ENCODE results near the gene TCHP. TPM values are rescaled to one million over a fixed set of nuclear protein-coding genes. Genes with fewer than 3 reads are reported as not detected.

Gene TCHP
- total and polyA plus RNA-seq, 2 of the 13 experiments (the other 11 are each of a cell fraction or from before 2014, with no cell fraction given): 6.7 to 12.2 TPM

DNA sequence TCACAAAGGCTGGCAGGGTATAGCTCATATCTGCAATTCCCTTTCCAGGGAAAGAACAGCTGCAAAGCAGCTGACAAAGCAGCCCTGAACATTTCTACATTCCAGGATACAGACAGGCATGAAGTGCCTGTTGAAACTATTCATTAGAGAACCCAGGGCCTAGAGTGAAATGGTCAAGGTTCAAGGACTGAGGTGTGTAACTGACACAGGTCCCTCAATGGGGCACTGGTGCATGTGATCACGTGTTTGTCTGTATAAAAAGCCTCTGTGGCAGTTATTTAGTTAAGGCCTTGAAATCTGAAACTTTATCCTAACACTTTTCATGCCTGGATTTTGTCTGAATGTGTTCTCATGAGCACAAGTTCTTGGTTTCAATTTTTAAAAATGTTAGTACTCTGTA, 49.0 kb downstream of the TCHP start (continued):
- TF ChIP-seq, protein P1, sequence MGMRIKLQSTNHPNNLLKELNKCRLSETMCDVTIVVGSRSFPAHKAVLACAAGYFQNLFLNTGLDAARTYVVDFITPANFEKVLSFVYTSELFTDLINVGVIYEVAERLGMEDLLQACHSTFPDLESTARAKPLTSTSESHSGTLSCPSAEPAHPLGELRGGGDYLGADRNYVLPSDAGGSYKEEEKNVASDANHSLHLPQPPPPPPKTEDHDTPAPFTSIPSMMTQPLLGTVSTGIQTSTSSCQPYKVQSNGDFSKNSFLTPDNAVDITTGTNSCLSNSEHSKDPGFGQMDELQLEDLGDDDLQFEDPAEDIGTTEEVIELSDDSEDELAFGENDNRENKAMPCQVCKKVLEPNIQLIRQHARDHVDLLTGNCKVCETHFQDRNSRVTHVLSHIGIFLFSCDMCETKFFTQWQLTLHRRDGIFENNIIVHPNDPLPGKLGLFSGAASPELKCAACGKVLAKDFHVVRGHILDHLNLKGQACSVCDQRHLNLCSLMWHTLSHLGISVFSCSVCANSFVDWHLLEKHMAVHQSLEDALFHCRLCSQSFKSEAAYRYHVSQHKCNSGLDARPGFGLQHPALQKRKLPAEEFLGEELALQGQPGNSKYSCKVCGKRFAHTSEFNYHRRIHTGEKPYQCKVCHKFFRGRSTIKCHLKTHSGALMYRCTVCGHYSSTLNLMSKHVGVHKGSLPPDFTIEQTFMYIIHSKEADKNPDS (CRISPR knock-in tag; IDR thresholded peaks at IDR 0.05): no peak
- TF ChIP-seq AHR (CRISPR knock-in tag; IDR thresholded peaks at IDR 0.05) (no peak), ZNF780A (CRISPR knock-in tag; IDR thresholded peaks at IDR 0.05) (no peak), ZNF432 (CRISPR knock-in tag; IDR thresholded peaks at IDR 0.05; ENCODE audit: borderline replicate concordance) (no peak), SALL2 (CRISPR knock-in tag; IDR thresholded peaks at IDR 0.05) (no peak), SIN3A (IDR thresholded peaks at IDR 0.05; ENCODE audit: borderline replicate concordance, low read depth, low read length) (peak; percentile 85; the same call in 1 of the 2 replicates), ZNF282 (IDR thresholded peaks at IDR 0.05; ENCODE audit: partially characterized antibody) (no peak), JUNB (CRISPR knock-in tag; IDR thresholded peaks at IDR 0.05; ENCODE audit: borderline replicate concordance) (no peak), ZNF296 (CRISPR knock-in tag; conservative IDR thresholded peaks at IDR 0.05) (no peak), YEATS2 (CRISPR knock-in tag; IDR thresholded peaks at IDR 0.05; ENCODE audit: borderline replicate concordance) (peak; percentile 44; the same call in 1 of the 2 replicates), NFKB2 (CRISPR knock-in tag; IDR thresholded peaks at IDR 0.05; ENCODE audit: borderline replicate concordance) (no peak), ZHX2 (IDR thresholded peaks at IDR 0.05; ENCODE audit: low read depth) (no peak), ZHX2 (CRISPR knock-in tag; IDR thresholded peaks at IDR 0.05; ENCODE audit: borderline replicate concordance) (no peak), ELK4 (CRISPR knock-in tag; IDR thresholded peaks at IDR 0.05; ENCODE audit: borderline replicate concordance) (no peak), ZNF331 (CRISPR knock-in tag; IDR thresholded peaks at IDR 0.05) (peak; percentile 90)
- TF ChIP-seq, protein P2, sequence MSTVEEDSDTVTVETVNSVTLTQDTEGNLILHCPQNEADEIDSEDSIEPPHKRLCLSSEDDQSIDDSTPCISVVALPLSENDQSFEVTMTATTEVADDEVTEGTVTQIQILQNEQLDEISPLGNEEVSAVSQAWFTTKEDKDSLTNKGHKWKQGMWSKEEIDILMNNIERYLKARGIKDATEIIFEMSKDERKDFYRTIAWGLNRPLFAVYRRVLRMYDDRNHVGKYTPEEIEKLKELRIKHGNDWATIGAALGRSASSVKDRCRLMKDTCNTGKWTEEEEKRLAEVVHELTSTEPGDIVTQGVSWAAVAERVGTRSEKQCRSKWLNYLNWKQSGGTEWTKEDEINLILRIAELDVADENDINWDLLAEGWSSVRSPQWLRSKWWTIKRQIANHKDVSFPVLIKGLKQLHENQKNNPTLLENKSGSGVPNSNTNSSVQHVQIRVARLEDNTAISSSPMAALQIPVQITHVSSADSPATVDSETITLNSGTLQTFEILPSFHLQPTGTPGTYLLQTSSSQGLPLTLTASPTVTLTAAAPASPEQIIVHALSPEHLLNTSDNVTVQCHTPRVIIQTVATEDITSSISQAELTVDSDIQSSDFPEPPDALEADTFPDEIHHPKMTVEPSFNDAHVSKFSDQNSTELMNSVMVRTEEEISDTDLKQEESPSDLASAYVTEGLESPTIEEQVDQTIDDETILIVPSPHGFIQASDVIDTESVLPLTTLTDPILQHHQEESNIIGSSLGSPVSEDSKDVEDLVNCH (CRISPR knock-in tag; IDR thresholded peaks at IDR 0.05): no peak
- TF ChIP-seq, protein P3, sequence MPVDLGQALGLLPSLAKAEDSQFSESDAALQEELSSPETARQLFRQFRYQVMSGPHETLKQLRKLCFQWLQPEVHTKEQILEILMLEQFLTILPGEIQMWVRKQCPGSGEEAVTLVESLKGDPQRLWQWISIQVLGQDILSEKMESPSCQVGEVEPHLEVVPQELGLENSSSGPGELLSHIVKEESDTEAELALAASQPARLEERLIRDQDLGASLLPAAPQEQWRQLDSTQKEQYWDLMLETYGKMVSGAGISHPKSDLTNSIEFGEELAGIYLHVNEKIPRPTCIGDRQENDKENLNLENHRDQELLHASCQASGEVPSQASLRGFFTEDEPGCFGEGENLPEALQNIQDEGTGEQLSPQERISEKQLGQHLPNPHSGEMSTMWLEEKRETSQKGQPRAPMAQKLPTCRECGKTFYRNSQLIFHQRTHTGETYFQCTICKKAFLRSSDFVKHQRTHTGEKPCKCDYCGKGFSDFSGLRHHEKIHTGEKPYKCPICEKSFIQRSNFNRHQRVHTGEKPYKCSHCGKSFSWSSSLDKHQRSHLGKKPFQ (CRISPR knock-in tag; IDR thresholded peaks at IDR 0.05; ENCODE audit: insufficient replicate concordance): no peak

Measured in HepG2 (cell line).